Stomach (tissue), 9 donors: ENCODE results near the gene EPHA7. TPM values are rescaled to one million over a fixed set of nuclear protein-coding genes. Genes with fewer than 3 reads are reported as not detected.

Experiments used
- DNase-seq, 2 donors: peaks; one replicate each; pipeline versions ENCODE4 v3.0.0 to v3.0.0-alpha.2; 2013 to 2019
- H3K27ac ChIP-seq, 5 donors: fragments of 200-600 bp in 4 of 5; sonication (generic) in 4 of 5; one replicate each; pipeline ENCODE4 v1.5.1; 2013 to 2019; ENCODE audit warnings: mild to moderate bottlenecking in 1 of 5, moderate library complexity in 1 of 5
- H3K27me3 ChIP-seq, 3 donors: fragments of 200-600 bp; sonication (generic); one replicate each; pipeline ENCODE4 v1.5.1; 2017 to 2019; ENCODE audit warnings: mixed run types in 1 of 3
- H3K36me3 ChIP-seq, 4 donors: fragments of 200-600 bp; sonication (generic); 1 replicate in 3 of 4; 2 replicates in 1 of 4; pipeline ENCODE4 v1.5.1; 2016 to 2019
- H3K4me1 ChIP-seq, 4 donors: fragments of 200-600 bp; sonication (generic); one replicate each; pipeline ENCODE4 v1.5.1; 2016 to 2019
- H3K4me3 ChIP-seq, 4 donors: fragments of 200-600 bp; sonication (generic) in 3 of 4; one replicate each; pipeline ENCODE4 v1.5.1; 2016 to 2019; ENCODE audit warnings: mild to moderate bottlenecking in 1 of 4
- H3K9me3 ChIP-seq, 4 donors: fragments of 200-600 bp; sonication (generic); one replicate each; pipeline ENCODE4 v1.5.1; 2016 to 2019
- CTCF ChIP-seq, 7 experiments: fragments of 450-650 bp in 4 of 7; fragments of 200-600 bp in 3 of 7; sonication (generic) in 3 of 7; IDR thresholded peaks; one replicate each; pipeline ENCODE4 v1.5.1; 2016 to 2019; ENCODE audit warnings: antibody characterized with exemption in 7 of 7, control low read depth in 2 of 7, mild to moderate bottlenecking in 1 of 7
- EP300 ChIP-seq: sonication (generic); formaldehyde crosslinking; IDR thresholded peaks from one replicate; pipeline ENCODE4 v1.6.1; 2017; ENCODE audit warnings: antibody characterized with exemption
- POLR2A ChIP-seq, 4 donors: fragments of 450-650 bp; IDR thresholded peaks; one replicate each; pipeline ENCODE4 v1.6.1; 2016; ENCODE audit warnings: antibody characterized with exemption in 4 of 4, control low read depth in 2 of 4, mild to moderate bottlenecking in 1 of 4, moderate library complexity in 1 of 4
- POLR2AphosphoS5 ChIP-seq, 3 donors: sonication (generic); formaldehyde crosslinking; IDR thresholded peaks; one replicate each; pipeline ENCODE4 v1.6.1; 2016; ENCODE audit warnings: antibody characterized with exemption in 3 of 3
- WGBS, 5 donors: extraction: QIAGEN DNeasy Blood & Tissue Kit in 3 of 5; methylation state at CpG; one replicate each; pipeline versions ENCODE4 v1.1.5 to v1.1.7; 2013 to 2018; 5-methylcytosine and 5-hydroxymethylcytosine counted together
- intact Hi-C: fragments of 100-400 bp; cut with DNase I; formaldehyde crosslinking; loops from one replicate; pipeline ENCODE4 v1.15.1; 2023; ENCODE audit warnings: low total_unique reads
- polyA plus RNA-seq, 3 donors: library from polyadenylated mRNA; stranded (reverse); fragments of 200-250 nt; gene quantifications; one replicate each; pipeline ENCODE4 v1.2.3, GENCODE V29; 2013
- total RNA-seq, 5 donors: library from RNA; depleted of rRNA; stranded (reverse); fragments of >200 nt; gene quantifications; one replicate each; pipeline versions ENCODE4 v1.1.0 to v1.2.3, GENCODE V29; 2014 to 2016
- donor health status: healthy with polysubstance abuse.
- donor health status: Bipolar disorder and iron deficiency.
- donor health status: healthy.

Gene EPHA7
- total and polyA plus RNA-seq, 8 donors = 0.55 to 118 (median 7.6) TPM

DNA sequence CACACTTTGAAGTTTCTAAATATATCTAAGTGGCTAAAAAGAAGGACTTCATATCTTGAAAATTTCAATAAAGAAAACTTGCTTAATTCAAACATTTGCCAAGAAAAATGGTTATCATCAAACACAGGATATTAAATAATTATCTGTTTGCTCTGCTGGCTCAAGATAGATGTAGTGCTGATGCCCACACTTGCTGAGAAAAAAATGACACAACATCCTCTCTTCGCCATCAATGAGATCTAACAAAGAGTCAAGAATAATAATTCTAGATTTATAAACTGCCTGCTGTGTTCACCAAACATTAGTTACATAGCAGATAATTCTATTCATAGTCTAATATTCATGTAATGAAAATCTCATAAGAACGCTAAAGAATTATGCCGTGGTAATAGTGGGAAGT lies 93.6 kb downstream of the EPHA7 start:
- H3K4me3 ChIP-seq = no peak overlapping the region
- no peaks in the 10 kb centered on the region for H3K9me3 ChIP-seq
- H3K27ac ChIP-seq = no peak overlapping the region
- TF ChIP-seq POLR2AphosphoS5 (IDR thresholded peaks at IDR 0.05) (no peak), POLR2A (IDR thresholded peaks at IDR 0.05) (no peak), CTCF (IDR thresholded peaks at IDR 0.05) (no peak), EP300 (no peak)
- WGBS, 5 donors = 83 to 100% (median 92%) methylated on average over 3 of the region's 3 CpGs
- intact Hi-C loops = no loop called here
- H3K36me3 ChIP-seq = no peaks in the 10 kb centered on the region
- no peaks in the 10 kb centered on the region for H3K27me3 ChIP-seq
- no peaks in the 10 kb centered on the region for H3K4me1 ChIP-seq
- DNase-seq = no peak

GRCh38 chr6:93323630-93324029 lies 95.7 kb downstream of the EPHA7 start:
- H3K9me3 ChIP-seq = no peaks in the 10 kb centered on the region
- H3K4me1 ChIP-seq = no peaks in the 10 kb centered on the region
- intact Hi-C loops = no loop called here
- WGBS, 5 donors = 62 to 77% (median 70%) methylated on average over 1 of the region's 1 CpG
- no peak overlapping the region for H3K27ac ChIP-seq
- H3K27me3 ChIP-seq = no peaks in the 10 kb centered on the region
- TF ChIP-seq CTCF (IDR thresholded peaks at IDR 0.05) (no peak), EP300 (no peak), POLR2AphosphoS5 (IDR thresholded peaks at IDR 0.05) (no peak), POLR2A (IDR thresholded peaks at IDR 0.05) (no peak)
- DNase-seq = no peak
- no peak overlapping the region for H3K4me3 ChIP-seq
- H3K36me3 ChIP-seq = no peaks in the 10 kb centered on the region

GRCh38 chr6:93322651-93323050 lies 96.7 kb downstream of the EPHA7 start:
- no peak for DNase-seq
- Histone ChIP-seq H3K4me3 (no peak overlapping the region), H3K9me3 (no peaks in the 10 kb centered on the region), H3K36me3 (no peaks in the 10 kb centered on the region), H3K27ac (no peak overlapping the region), H3K27me3 (no peaks in the 10 kb centered on the region), H3K4me1 (no peaks in the 10 kb centered on the region)
- TF ChIP-seq EP300 = no peak
- intact Hi-C loops = no loop called here
- WGBS, 5 donors = 89 to 96% (median 90%) methylated on average over 1 of the region's 1 CpG

DNA sequence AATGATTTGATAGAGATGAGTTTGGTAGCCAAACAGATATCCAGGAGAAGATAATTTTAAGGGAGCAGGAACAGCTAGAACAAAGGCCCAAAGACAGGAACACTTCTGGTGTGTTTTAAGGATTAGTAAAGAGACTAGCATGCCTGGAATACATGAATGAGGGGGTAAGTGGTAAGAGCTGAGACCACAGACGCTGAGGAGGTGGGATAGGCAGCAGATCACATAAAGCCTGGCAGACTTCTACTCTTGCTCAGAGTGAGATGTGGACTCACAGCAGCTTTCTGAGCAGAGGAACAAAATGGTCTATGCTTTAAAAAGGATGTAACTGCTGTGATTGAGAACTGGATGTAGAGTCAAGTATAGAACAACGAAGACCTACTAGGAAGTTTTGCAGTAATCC lies 100.1 kb downstream of the EPHA7 start:
- no peak overlapping the region for H3K4me3 ChIP-seq
- no peaks in the 10 kb centered on the region for H3K36me3 ChIP-seq
- intact Hi-C loops = no loop called here
- H3K4me1 ChIP-seq = no peaks in the 10 kb centered on the region
- DNase-seq = no peak
- H3K9me3 ChIP-seq = no peaks in the 10 kb centered on the region
- 49 to 67% (median 54%) methylated on average over 2 of the region's 2 CpGs for whole genome bisulfite sequencing, 5 donors
- H3K27me3 ChIP-seq = no peaks in the 10 kb centered on the region
- TF ChIP-seq EP300 (no peak), POLR2A (IDR thresholded peaks at IDR 0.05) (no peak), CTCF (IDR thresholded peaks at IDR 0.05) (no peak), POLR2AphosphoS5 (IDR thresholded peaks at IDR 0.05) (no peak)
- no peak overlapping the region for H3K27ac ChIP-seq

GRCh38 chr6:93318121-93318520 lies 101.2 kb downstream of the EPHA7 start:
- no peak overlapping the region for H3K27ac ChIP-seq
- DNase-seq = no peak
- H3K4me3 ChIP-seq = no peak overlapping the region
- no peaks in the 10 kb centered on the region for H3K9me3 ChIP-seq
- 73 to 85% (median 83%) methylated on average over 1 of the region's 1 CpG for WGBS, 5 donors
- no peaks in the 10 kb centered on the region for H3K4me1 ChIP-seq
- TF ChIP-seq POLR2A (IDR thresholded peaks at IDR 0.05) (no peak), POLR2AphosphoS5 (IDR thresholded peaks at IDR 0.05) (no peak), EP300 (no peak)
- H3K27me3 ChIP-seq = no peaks in the 10 kb centered on the region
- H3K36me3 ChIP-seq = no peaks in the 10 kb centered on the region
- intact Hi-C loops = no loop called here
